ENCODE measurements around the gene MKNK1.

The MKNK1 gene

DNA sequence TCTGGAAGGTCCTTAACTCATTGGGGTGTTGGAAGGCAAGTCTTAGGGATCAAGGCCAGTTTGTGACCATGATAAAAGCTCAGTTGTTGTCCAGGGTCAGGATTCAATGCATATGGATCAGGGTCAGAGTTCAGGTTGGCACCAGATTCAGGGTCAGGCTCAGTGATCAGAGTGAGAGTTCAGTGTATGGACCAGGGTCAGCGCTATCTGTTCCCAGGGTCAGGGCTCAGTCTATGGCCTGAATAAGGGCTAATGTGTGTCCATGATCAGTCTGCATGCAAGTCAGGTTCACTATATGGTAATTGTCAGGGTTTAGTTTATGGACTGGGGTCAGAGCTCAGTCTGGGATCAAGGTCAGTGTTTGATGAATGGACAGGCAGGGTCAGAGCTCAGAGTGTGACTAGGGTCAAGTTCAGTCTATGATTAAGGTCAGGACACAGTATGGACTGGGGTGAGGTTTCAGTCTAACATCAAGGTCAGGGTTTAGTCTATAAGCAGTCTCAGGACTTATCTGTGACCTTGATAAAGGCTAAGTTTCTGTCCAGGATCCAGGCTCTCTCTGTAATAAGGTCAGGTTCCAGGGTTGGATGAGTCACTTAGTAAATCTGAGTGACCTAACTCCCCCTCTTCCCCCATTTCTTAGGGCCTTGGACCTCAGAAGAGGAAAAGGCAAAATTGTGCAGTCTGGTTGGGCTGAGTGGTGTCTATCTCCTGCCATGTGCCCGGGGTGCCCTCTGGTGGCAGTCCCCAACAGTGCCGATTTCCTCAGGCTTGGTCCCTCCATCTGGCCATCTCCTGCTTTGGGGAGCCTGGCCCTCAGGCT is 76.4 kb downstream of the MKNK1 start:
- peak; percentile 73 for DNase-seq
- H3K36me3 ChIP-seq, result no peaks in the 10 kb centered on the region
- no peaks in the 10 kb centered on the region for H3K9me3 ChIP-seq
- no peak overlapping the region for H3K4me3 ChIP-seq (ENCODE audit: low read depth, low read length)
- no peaks in the 10 kb centered on the region for H3K4me1 ChIP-seq
- H3K27me3 ChIP-seq, result no peaks in the 10 kb centered on the region
- TF ChIP-seq, protein P1, sequence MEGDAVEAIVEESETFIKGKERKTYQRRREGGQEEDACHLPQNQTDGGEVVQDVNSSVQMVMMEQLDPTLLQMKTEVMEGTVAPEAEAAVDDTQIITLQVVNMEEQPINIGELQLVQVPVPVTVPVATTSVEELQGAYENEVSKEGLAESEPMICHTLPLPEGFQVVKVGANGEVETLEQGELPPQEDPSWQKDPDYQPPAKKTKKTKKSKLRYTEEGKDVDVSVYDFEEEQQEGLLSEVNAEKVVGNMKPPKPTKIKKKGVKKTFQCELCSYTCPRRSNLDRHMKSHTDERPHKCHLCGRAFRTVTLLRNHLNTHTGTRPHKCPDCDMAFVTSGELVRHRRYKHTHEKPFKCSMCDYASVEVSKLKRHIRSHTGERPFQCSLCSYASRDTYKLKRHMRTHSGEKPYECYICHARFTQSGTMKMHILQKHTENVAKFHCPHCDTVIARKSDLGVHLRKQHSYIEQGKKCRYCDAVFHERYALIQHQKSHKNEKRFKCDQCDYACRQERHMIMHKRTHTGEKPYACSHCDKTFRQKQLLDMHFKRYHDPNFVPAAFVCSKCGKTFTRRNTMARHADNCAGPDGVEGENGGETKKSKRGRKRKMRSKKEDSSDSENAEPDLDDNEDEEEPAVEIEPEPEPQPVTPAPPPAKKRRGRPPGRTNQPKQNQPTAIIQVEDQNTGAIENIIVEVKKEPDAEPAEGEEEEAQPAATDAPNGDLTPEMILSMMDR (IDR thresholded peaks at IDR 0.05; ENCODE audit: low read depth, low read length), result peak; percentile 76

DNA sequence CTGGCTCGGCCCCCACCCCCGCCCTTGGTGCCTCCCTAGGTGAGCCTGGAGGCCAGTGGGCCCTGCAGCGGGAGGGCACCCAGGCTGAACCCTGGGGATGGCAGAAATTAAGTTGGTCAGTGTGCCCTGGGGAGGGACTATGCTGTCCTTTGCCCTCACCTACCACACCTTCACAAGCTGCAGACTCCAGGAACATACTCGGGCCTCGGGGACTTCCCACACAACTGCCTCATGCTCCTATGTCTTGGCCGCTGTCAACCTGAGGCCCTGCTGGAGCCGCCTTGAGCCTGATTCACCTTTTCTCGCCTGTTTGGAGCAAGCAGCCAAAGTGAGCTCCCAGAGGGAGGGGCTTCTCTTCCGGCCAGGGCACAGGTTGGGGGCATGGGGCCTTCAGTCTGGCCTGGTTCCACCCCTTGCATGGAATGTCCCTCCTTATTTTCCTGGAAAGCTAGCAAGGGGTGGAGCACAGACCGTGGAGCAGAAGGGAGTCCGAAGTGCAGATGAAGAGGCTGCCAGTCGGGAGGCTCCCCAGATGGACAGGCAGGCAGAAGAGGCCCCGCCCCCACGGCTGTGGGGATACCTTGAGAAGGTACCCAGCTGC is 77.3 kb downstream of the MKNK1 start:
- Histone ChIP-seq H3K4me1 (no peaks in the 10 kb centered on the region), H3K27me3 (no peaks in the 10 kb centered on the region), H3K4me3 (ENCODE audit: low read depth, low read length) (no peak overlapping the region), H3K9me3 (no peaks in the 10 kb centered on the region), H3K36me3 (no peaks in the 10 kb centered on the region)
- TF ChIP-seq, protein P1 (IDR thresholded peaks at IDR 0.05; ENCODE audit: low read depth, low read length), result no peak
- DNase-seq, result no peak

DNA sequence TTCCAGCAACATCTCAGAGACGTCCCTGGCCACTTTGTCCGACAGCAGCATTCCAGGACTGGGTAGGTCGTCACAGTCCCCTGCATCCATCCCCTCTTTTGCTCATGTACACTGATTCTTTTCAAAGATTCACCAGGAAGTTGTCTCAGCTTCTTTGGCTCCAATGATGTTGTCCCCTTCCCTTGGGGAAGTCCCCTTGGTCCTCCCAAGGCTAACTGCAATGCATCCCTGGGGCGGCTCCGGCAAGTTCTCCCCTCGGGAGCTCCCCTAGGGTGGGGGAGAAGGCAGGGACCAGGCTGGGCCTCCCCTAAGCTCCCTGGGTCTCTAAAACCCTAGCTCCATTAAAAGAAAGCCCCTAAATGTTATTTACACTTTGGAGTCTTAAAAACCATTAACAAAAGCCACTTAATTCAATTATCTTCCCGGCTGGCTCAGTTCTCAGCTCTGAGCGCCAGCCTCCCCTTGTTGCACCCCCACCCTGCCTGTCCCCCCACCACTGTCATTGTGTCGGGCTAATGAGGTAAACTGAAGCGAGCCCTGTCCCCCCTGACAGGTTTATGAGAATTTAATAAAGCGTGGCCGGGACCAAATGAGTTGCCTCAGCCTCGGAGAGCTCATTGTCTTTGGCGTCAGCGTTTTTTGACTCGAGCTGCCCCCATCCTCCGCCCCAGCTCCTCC is 77.9 kb downstream of the MKNK1 start:
- Histone ChIP-seq H3K9me3 (no peaks in the 10 kb centered on the region), H3K4me3 (ENCODE audit: low read depth, low read length) (no peak overlapping the region), H3K4me1 (no peaks in the 10 kb centered on the region), H3K27me3 (no peaks in the 10 kb centered on the region), H3K36me3 (no peaks in the 10 kb centered on the region)
- DNase-seq, result no peak
- TF ChIP-seq, protein P1 (IDR thresholded peaks at IDR 0.05; ENCODE audit: low read depth, low read length), result no peak

DNA sequence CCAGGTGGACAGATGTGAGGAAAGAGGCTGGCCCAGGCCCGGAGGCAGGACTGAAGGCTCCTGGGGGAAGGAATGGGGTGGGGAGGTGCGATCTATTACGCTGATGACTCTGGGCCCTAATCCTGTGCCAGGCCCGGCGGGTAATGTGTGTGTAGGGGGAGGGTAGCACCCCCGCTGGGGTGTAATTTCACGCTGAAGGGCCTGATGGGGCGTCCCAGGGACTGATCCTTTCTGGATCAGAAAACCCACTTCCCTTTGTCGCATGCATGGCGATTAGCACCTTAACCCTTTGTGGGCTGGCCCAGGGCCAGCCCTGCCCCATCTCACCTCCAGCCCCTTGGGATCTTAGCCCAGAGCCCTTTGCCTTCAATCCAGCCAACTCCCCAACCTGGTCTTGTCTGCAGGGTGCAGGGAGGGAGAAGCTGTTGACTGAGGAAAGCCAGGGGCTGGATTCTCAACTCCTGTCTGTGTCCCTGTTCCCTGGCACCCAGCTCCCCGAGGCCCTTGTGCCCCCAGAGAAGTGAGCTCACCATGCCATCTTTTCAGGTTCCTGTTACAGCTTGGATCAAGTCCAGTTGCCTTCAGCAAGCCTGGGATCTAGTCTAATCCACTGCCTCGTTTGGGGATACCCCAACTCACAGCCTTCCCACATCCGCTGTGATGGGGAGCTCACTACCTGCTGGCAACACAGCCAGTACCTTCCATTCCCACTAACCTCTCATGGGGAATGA is 78.7 kb downstream of the MKNK1 start:
- DNase-seq, result no peak
- H3K9me3 ChIP-seq, result no peaks in the 10 kb centered on the region
- H3K36me3 ChIP-seq, result no peaks in the 10 kb centered on the region
- H3K4me3 ChIP-seq (ENCODE audit: low read depth, low read length), result no peak overlapping the region
- TF ChIP-seq, protein P1 (IDR thresholded peaks at IDR 0.05; ENCODE audit: low read depth, low read length), result no peak
- no peaks in the 10 kb centered on the region for H3K27me3 ChIP-seq
- H3K4me1 ChIP-seq, result no peaks in the 10 kb centered on the region

DNA sequence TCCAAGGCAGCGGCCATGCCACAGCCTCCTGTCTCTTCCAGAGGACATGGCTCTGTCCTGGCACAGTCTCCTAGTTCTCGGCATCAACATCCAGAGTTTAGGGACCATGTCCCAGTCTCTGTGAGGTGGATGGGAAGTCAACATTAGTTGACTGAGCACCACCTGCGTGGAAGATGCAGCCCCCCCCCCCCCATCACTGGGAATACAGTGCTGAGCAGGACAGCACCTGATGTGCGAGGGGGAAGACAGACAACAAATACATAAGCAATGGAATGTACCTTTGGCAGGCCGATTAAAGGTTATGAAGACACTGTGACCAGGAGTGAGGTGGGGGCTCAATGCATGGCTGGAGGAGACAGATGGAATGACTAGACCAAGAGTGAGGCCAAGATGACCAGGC is 79.2 kb downstream of the MKNK1 start:
- Histone ChIP-seq H3K36me3 (no peaks in the 10 kb centered on the region), H3K9me3 (no peaks in the 10 kb centered on the region), H3K4me3 (ENCODE audit: low read depth, low read length) (no peak overlapping the region), H3K4me1 (no peaks in the 10 kb centered on the region), H3K27me3 (no peaks in the 10 kb centered on the region)
- DNase-seq, result no peak
- TF ChIP-seq, protein P1 (IDR thresholded peaks at IDR 0.05; ENCODE audit: low read depth, low read length), result no peak

Data from BE2C (cell line).